HG03097 (cell line): ENCODE data around the gene PRR33.
"Not testable (repeated sequence)": the region's sequence is repeated elsewhere in the genome, so short reads cannot be mapped to it uniquely, and the experiment has no call there.

Source experiments
- ATAC-seq: cut with Tn5 transposase; IDR thresholded peaks from one replicate; pipeline ENCODE4 v1.9.1; 2021; ENCODE audit not compliant: unreplicated experiment, low FRiP score

The PRR33 gene

GRCh38 chr11:1890856-1891830 lies 552 bp downstream of the PRR33 start:
- ATAC-seq: no peak

- ATAC-seq: no peak
These were observed 1.5 kb downstream of the PRR33 start for GRCh38 chr11:1889941-1890855.

- no peak for ATAC-seq
These were observed 2.3 kb downstream of the PRR33 start for GRCh38 chr11:1889224-1889930.

GRCh38 chr11:1888811-1889210 lies 2.9 kb downstream of the PRR33 start:
- ATAC-seq: no peak

DNA sequence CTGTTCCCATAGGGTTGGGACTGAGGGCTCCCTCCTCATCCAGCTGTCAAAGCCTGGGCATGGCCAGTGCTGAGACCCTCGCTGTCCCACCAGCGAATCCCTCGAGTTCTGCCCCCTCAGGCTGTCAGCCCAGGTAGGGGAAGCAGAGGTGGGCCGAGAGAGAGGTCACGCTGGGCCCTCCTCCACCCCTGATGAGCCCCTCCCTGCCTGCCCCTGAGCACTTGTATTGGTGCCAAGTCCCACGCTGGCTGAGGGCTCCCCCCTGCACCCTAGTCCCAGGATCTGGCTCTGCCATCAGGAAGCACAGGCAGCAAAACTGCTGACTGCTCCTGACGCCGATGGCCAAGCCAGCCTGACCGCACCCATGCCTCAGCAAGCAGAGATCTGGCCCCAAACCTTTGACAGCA lies 3.3 kb downstream of the PRR33 start:
- no peak for ATAC-seq

DNA sequence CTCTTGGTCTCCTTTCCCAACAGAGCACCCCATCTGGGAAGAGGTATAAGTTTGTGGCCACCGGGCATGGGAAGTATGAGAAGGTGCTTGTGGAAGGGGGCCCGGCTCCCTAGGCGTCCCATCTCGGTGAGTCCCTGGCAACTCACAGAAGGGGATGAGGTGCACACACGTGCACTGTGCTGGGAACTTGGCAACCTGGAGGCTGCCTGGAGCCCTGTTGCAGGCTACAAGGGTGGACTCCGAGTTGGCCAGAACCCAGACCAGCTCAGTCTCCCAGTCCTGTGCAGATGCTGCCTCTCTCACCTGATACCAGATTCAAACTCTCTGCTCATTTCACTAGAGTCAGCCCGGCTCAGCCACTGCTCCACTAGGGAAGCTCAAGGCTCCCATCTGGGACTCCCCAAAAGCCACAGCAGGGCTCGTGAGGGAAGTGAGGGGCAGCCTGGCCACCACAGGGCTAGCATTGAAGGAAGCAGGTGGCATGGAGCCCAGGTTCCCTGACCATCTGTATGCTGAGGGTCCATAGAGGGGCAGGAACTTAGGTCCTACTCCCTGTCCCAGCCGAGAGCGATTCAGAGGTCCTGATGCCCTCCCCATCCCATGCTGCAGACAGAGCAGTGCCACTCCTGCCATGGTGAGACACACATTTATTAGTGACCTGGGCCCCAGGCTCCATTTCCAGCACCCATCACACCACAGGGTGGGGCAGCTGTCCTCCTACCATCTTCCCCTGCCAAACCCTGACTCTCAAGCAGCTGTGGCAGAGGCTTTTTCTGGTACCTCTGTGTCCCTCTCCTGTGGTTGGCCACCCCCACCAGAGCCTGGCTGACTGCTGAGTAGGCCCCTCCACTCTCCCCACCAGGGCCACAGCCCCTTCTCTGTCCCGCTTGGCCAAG lies 4.0 kb downstream of the PRR33 start:
- no peak for ATAC-seq

GRCh38 chr11:1886551-1886950 lies 5.1 kb downstream of the PRR33 start:
- ATAC-seq: not testable (repeated sequence)

- ATAC-seq: no peak
These were observed 7.4 kb downstream of the PRR33 start for GRCh38 chr11:1884303-1884700.

- ATAC-seq: no peak
These were observed 8.1 kb downstream of the PRR33 start for GRCh38 chr11:1883346-1884302.

- no peak for ATAC-seq
These were observed 9.1 kb downstream of the PRR33 start for GRCh38 chr11:1882265-1883238.

DNA sequence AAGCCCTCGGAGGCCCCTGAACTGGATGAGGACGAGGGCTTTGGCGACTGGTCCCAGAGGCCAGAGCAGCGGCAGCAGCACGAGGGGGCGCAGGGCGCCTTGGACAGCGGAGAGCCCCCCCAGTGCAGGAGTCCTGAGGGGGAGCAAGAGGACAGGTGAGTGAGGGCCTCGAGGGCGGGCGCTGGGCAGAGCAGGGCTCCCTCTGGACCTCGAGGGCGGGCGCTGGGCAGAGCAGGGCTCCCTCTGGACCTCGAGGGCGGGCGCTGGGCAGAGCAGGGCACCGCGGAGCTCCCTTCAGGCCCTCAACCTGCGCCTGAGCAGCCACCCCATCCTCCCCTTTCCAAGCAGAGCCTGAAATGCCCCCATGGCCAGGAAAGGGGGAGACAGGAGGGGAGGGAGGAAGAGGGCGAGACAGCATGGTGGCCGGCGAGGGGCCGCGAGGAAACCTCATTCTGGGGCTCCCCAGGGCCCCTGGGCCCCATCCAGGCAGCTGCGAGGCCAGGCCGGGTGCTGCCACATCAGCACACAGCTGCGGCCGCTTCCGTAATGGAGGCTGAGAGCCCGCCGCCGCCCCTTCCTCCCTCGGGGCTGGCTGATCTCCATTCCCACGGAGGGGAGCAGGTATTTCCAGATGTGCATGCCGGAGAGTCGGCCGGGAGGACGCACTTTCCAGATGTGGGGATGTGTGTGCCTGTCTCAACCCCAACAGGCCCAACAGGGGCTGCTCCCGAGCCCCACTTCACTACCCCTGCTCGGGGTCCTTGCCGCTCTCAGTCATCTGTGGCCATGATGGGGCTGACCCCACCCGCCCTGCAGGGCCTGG lies 10.0 kb downstream of the PRR33 start:
- no peak for ATAC-seq

GRCh38 chr11:1880746-1881441 lies 10.8 kb downstream of the PRR33 start:
- ATAC-seq: no peak

- no peak for ATAC-seq
These were observed 11.6 kb downstream of the PRR33 start for GRCh38 chr11:1879941-1880720.

DNA sequence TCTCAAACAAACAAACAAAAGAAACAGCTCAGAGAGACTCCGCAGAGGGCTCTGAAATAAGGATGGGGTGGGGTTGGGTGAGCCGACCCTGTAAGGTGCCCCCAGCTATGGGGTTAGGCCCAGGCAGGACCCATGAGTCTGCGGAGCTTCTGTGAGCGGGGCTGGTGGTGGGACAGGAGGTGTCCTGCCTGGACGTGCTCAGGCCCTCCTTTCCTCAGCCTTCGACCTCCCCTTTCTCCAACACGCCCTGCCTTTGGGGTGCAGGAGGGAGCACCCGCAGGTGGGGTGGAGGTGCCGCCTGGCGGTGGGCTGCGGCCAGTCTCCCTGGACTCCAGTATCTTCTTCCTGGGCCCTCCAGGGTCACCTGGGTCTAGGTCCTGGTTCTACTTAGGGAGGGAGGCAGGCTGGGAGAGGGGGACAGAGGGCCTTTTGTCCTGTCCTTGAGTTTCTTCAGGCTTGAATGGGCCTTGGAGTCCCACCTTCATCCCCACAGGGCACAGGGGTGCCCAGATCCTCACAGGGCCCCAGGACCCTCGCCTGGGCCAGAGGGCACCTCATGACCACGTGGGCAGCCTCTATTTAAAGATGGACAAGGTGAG lies 12.3 kb downstream of the PRR33 start:
- ATAC-seq: no peak
